ENCODE measurements around the gene SIDT2. TPM values are rescaled to one million over a fixed set of nuclear protein-coding genes. Genes with fewer than 3 reads are reported as not detected.

Gene SIDT2
- total RNA-seq, 4 donors from 2014 or later, result 6.4 to 91.3 (median 28.7) TPM

GRCh38 chr11:117189191-117189940 is 10.8 kb downstream of the SIDT2 start:
- Histone ChIP-seq H3K9me3 (no peaks in the 10 kb centered on the region), H3K27me3 (no peaks in the 10 kb centered on the region), H3K4me3 (no peak overlapping the region), H3K36me3 (no peaks in the 10 kb centered on the region), H3K4me1 (no peaks in the 10 kb centered on the region), H3K27ac (no peak overlapping the region)
- TF ChIP-seq CTCF (IDR thresholded peaks at IDR 0.05) (no peak), POLR2A (IDR thresholded peaks at IDR 0.05) (no peak)
- peak; percentile 16 to 17 for DNase-seq
- intact Hi-C loops (cut with DNase I; ENCODE audit: low total_unique reads), result no loop called here

GRCh38 chr11:117189941-117190544 is 11.5 kb downstream of the SIDT2 start:
- H3K4me3 ChIP-seq, result no peak overlapping the region
- no peaks in the 10 kb centered on the region for H3K27me3 ChIP-seq
- intact Hi-C loops (cut with DNase I; ENCODE audit: low total_unique reads), result no loop called here
- H3K4me1 ChIP-seq, result no peaks in the 10 kb centered on the region
- H3K36me3 ChIP-seq, result no peaks in the 10 kb centered on the region
- TF ChIP-seq CTCF (IDR thresholded peaks at IDR 0.05) (no peak), POLR2A (IDR thresholded peaks at IDR 0.05) (no peak)
- H3K9me3 ChIP-seq, result no peaks in the 10 kb centered on the region
- H3K27ac ChIP-seq, result no peak overlapping the region
- DNase-seq, result peak in 1 of 2 donors; percentile 13

- no peaks in the 10 kb centered on the region for H3K9me3 ChIP-seq
- peak in 1 of 2 donors; percentile 13 for DNase-seq
- TF ChIP-seq POLR2A (IDR thresholded peaks at IDR 0.05) (no peak), CTCF (IDR thresholded peaks at IDR 0.05) (no peak)
- H3K4me3 ChIP-seq, result no peak overlapping the region
- H3K27ac ChIP-seq, result no peak overlapping the region
- no peaks in the 10 kb centered on the region for H3K27me3 ChIP-seq
- intact Hi-C loops (cut with DNase I; ENCODE audit: low total_unique reads), result no loop called here
- H3K36me3 ChIP-seq, result no peaks in the 10 kb centered on the region
- no peaks in the 10 kb centered on the region for H3K4me1 ChIP-seq
Observed at GRCh38 chr11:117191680-117192400, 13.3 kb downstream of the SIDT2 start.

GRCh38 chr11:117192401-117192875 is 13.9 kb downstream of the SIDT2 start:
- Histone ChIP-seq H3K27ac (no peak overlapping the region), H3K27me3 (no peaks in the 10 kb centered on the region), H3K36me3 (no peaks in the 10 kb centered on the region), H3K4me1 (no peaks in the 10 kb centered on the region), H3K4me3 (no peak overlapping the region), H3K9me3 (no peaks in the 10 kb centered on the region)
- intact Hi-C loops (cut with DNase I; ENCODE audit: low total_unique reads), result no loop called here
- DNase-seq, result peak in 1 of 2 donors; percentile 12
- TF ChIP-seq CTCF (IDR thresholded peaks at IDR 0.05) (no peak), POLR2A (IDR thresholded peaks at IDR 0.05) (no peak)

Data from uterus (tissue), 4 donors.